H1 (cell line): ENCODE results near the gene MAN2C1. TPM values are rescaled to one million over a fixed set of nuclear protein-coding genes. Genes with fewer than 3 reads are reported as not detected.

Experiments
- CTCF ChIA-PET: fragments of 300-600 bp; sonication (Branson Sonifier 250); formaldehyde crosslinking; loops from one replicate; lab custom pipeline; 2021; ENCODE audit not compliant: partially characterized antibody; lab: Charles Lee
- POLR2A ChIA-PET: fragments of 300-600 bp; sonication (Branson Sonifier 250); formaldehyde crosslinking; loops from one replicate; lab custom pipeline; 2021; ENCODE audit warnings: inconsistent platforms; ENCODE audit not compliant: partially characterized antibody; lab: Charles Lee
- DNase-seq, 2 experiments: peaks; one replicate each; pipeline versions ENCODE4 v3.0.0 to v3.0.0-alpha.2; 2010 to 2022; ENCODE audit warnings: low spot score in 2 of 2, low read depth in 1 of 2, mixed read lengths in 1 of 2
- FAIRE-seq: peaks from 2 replicates; lab custom pipeline; 2011; peaks lifted over from hg19 to GRCh38; lab: Jason Lieb, UNC
- H2AFZ ChIP-seq: 2 replicates; pipeline ENCODE4 v1.8.1; 2012; ENCODE audit warnings: low read length, inconsistent platforms
- H2AK5ac ChIP-seq: 2 replicates; pipeline ENCODE4 v1.6.1; 2013; ENCODE audit warnings: low read depth, low read length
- H2BK120ac ChIP-seq: replicated peaks from 2 replicates; pipeline ENCODE3; 2013; ENCODE audit warnings: low read depth, low read length, inconsistent platforms
- H2BK12ac ChIP-seq: 2 replicates; pipeline ENCODE4 v1.6.1; 2013; ENCODE audit warnings: low read depth, low read length
- H2BK15ac ChIP-seq: 2 replicates; pipeline ENCODE4 v1.6.1; 2013; ENCODE audit warnings: low read length
- H2BK20ac ChIP-seq: 2 replicates; pipeline ENCODE4 v1.6.1; 2013; ENCODE audit warnings: low read length
- H2BK5ac ChIP-seq: 2 replicates; pipeline ENCODE4 v1.6.1; 2013; ENCODE audit warnings: low read depth, low read length
- H3K14ac ChIP-seq: 2 replicates; pipeline ENCODE4 v1.6.1; 2013; ENCODE audit warnings: inconsistent platforms; ENCODE audit not compliant: insufficient read length
- H3K18ac ChIP-seq: 2 replicates; pipeline ENCODE4 v1.6.1; 2013; ENCODE audit warnings: low read length; ENCODE audit errors: extremely low read depth
- H3K23ac ChIP-seq: 2 replicates; pipeline ENCODE4 v1.6.1; 2013; ENCODE audit warnings: inconsistent platforms; ENCODE audit not compliant: insufficient read length
- H3K23me2 ChIP-seq: 2 replicates; pipeline ENCODE4 v1.6.1; 2013; ENCODE audit warnings: low read depth, low read length
- H3K27ac ChIP-seq: 2 replicates; pipeline ENCODE4 v1.6.1; 2011; ENCODE audit warnings: low read depth, low read length, inconsistent platforms
- H3K27me3 ChIP-seq, 4 experiments: replicated peaks in 1 of 4; 1 replicate in 1 of 4; 2 replicates in 3 of 4; pipeline versions ENCODE4 v1.6.1 to v1.8.1; 2011 to 2013; ENCODE audit warnings: low read length in 3 of 4, mild to moderate bottlenecking in 3 of 4, inconsistent platforms in 2 of 4, mixed read lengths in 2 of 4, moderate library complexity in 1 of 4; ENCODE audit not compliant: control insufficient read depth in 3 of 4, insufficient read depth in 3 of 4; ENCODE audit errors: extremely low read depth in 1 of 4
- H3K36me3 ChIP-seq, 4 experiments: 2 replicates each; pipeline versions ENCODE4 v1.6.1 to v1.8.1; 2011 to 2013; ENCODE audit warnings: mild to moderate bottlenecking in 4 of 4, low read length in 3 of 4, moderate library complexity in 2 of 4, control low read depth in 1 of 4, inconsistent platforms in 1 of 4; ENCODE audit not compliant: insufficient read depth in 4 of 4, control insufficient read depth in 2 of 4
- H3K4ac ChIP-seq: replicated peaks from 2 replicates; pipeline ENCODE3; 2013; ENCODE audit warnings: low read length, low read depth, mixed read lengths, inconsistent platforms; ENCODE audit not compliant: insufficient read length
- H3K4me1 ChIP-seq, 4 experiments: replicated peaks in 1 of 4; 1 replicate in 1 of 4; 2 replicates in 3 of 4; pipeline versions ENCODE4 v1.6.1 to v1.8.1; 2011 to 2013; ENCODE audit warnings: low read length in 3 of 4, inconsistent platforms in 2 of 4, mixed read lengths in 1 of 4; ENCODE audit not compliant: insufficient read depth in 4 of 4, control insufficient read depth in 3 of 4
- H3K4me2 ChIP-seq, 2 experiments: 2 replicates each; pipeline versions ENCODE4 v1.6.1 to v1.8.1; 2011 to 2013; ENCODE audit warnings: low read depth in 2 of 2, low read length in 2 of 2, control low read depth in 1 of 2, inconsistent platforms in 1 of 2, mild to moderate bottlenecking in 1 of 2; ENCODE audit not compliant: insufficient read depth in 1 of 2
- H3K4me3 ChIP-seq, 4 experiments: fragments of 200-600, 300-600 bp in 1 of 4; sonication (generic), shearing (Covaris generic), sonication (Bioruptor Twin) in 1 of 4; 2 replicates each; pipeline versions ENCODE4 v1.5.1 to v1.8.1; 2011 to 2016; ENCODE audit warnings: low read length in 4 of 4, low read depth in 3 of 4, control low read depth in 2 of 4, inconsistent platforms in 2 of 4, mild to moderate bottlenecking in 2 of 4, mixed read lengths in 1 of 4, moderate library complexity in 1 of 4; ENCODE audit not compliant: insufficient read depth in 2 of 4; ENCODE audit errors: extremely low read depth in 1 of 4
- H3K56ac ChIP-seq: replicated peaks from 2 replicates; pipeline ENCODE3; 2013; ENCODE audit warnings: low read depth, mild to moderate bottlenecking, mixed read lengths, low read length, inconsistent platforms; ENCODE audit not compliant: insufficient read length
- H3K79me1 ChIP-seq: 2 replicates; pipeline ENCODE4 v1.6.1; 2013; ENCODE audit warnings: low read depth, low read length, control low read depth
- H3K79me2 ChIP-seq, 2 experiments: 2 replicates each; pipeline versions ENCODE4 v1.6.1 to v1.8.1; 2012 to 2013; ENCODE audit warnings: low read length in 2 of 2, mild to moderate bottlenecking in 2 of 2, inconsistent platforms in 1 of 2; ENCODE audit not compliant: insufficient read depth in 2 of 2, control insufficient read depth in 1 of 2
- H3K9ac ChIP-seq, 4 experiments: replicated peaks in 1 of 4; 1 replicate in 1 of 4; 2 replicates in 3 of 4; pipeline versions ENCODE4 v1.6.1 to v1.8.1; 2011 to 2013; ENCODE audit warnings: low read depth in 3 of 4, low read length in 3 of 4, control low read depth in 2 of 4, mild to moderate bottlenecking in 2 of 4, moderate library complexity in 2 of 4, inconsistent platforms in 1 of 4; ENCODE audit errors: extremely low read depth in 1 of 4
- H3K9me3 ChIP-seq, 2 experiments: 2 replicates each; pipeline versions ENCODE4 v1.6.1 to v1.8.1; 2012 to 2013; ENCODE audit warnings: mild to moderate bottlenecking in 2 of 2, moderate library complexity in 2 of 2, control low read depth in 1 of 2, inconsistent platforms in 1 of 2, low read depth in 1 of 2, low read length in 1 of 2, mixed read lengths in 1 of 2; ENCODE audit not compliant: insufficient read depth in 2 of 2
- H4K20me1 ChIP-seq, 2 experiments: replicated peaks in 1 of 2; 2 replicates each; pipeline versions ENCODE3 to v1.8.1; 2011 to 2013; ENCODE audit warnings: inconsistent platforms in 2 of 2, low read length in 2 of 2, mild to moderate bottlenecking in 1 of 2; ENCODE audit not compliant: insufficient read depth in 2 of 2, control insufficient read depth in 1 of 2
- H4K5ac ChIP-seq: 2 replicates; pipeline ENCODE4 v1.6.1; 2013; ENCODE audit warnings: low read length, low read depth, mixed read lengths, inconsistent platforms; ENCODE audit not compliant: insufficient read length
- H4K8ac ChIP-seq: 2 replicates; pipeline ENCODE4 v1.8.0; 2013; ENCODE audit warnings: mild to moderate bottlenecking, moderate library complexity, low read length, inconsistent platforms; ENCODE audit not compliant: insufficient read depth; ENCODE audit errors: extremely low read depth
- H4K91ac ChIP-seq: replicated peaks from 2 replicates; pipeline ENCODE3; 2013; ENCODE audit warnings: low read length, mixed read lengths, inconsistent platforms; ENCODE audit not compliant: insufficient read length
- ASH2L ChIP-seq: fragments of 200-600, 300-600 bp; sonication (generic); IDR thresholded peaks from one replicate; pipeline ENCODE4 v1.7.1; 2017; ENCODE audit warnings: low read length
- NRF1 ChIP-seq: IDR thresholded peaks from 2 replicates; pipeline ENCODE4 v1.6.1; 2011; ENCODE audit warnings: mild to moderate bottlenecking, low read depth, low read length, improper control_type of control experiment
- SAP30 ChIP-seq: fragments of 300-600 bp; sonication (generic); IDR thresholded peaks from 2 replicates; pipeline ENCODE4 v1.7.1; 2012; ENCODE audit warnings: low read length, moderate library complexity, mild to moderate bottlenecking, inconsistent platforms; ENCODE audit not compliant: insufficient read depth, insufficient replicate concordance
- SIN3A ChIP-seq, 2 experiments: IDR thresholded peaks in 1 of 2; conservative IDR thresholded peaks in 1 of 2; 2 replicates each; pipeline ENCODE4 v1.6.1; 2011 to 2012; ENCODE audit warnings: low read length in 2 of 2, improper control_type of control experiment in 1 of 2, low read depth in 1 of 2, mild to moderate bottlenecking in 1 of 2
- SP4 ChIP-seq: IDR thresholded peaks from 2 replicates; pipeline ENCODE4 v1.6.1; 2012; ENCODE audit warnings: low read length, inconsistent platforms
- WGBS, 2 experiments: shearing (Covaris generic) in 1 of 2; methylation state at CpG; one replicate each; pipeline versions ENCODE4 v1.1.6 to v1.1.7; 2013 to 2015; ENCODE audit warnings: low lambda C conversion rate in 2 of 2, mixed read lengths in 2 of 2, inconsistent platforms in 1 of 2, low coverage in 1 of 2, missing lambda C conversion rate in 1 of 2; ENCODE audit not compliant: insufficient replicate concordance in 2 of 2, insufficient coverage in 1 of 2, insufficient read length in 1 of 2; ENCODE audit errors: extremely low coverage in 1 of 2, missing lambda C conversion rate in 1 of 2; 5-methylcytosine and 5-hydroxymethylcytosine counted together
- polyA plus RNA-seq, 7 experiments: library from polyadenylated mRNA; depleted of rRNA in 3 of 7; stranded (reverse) in 5 of 7; unstranded in 2 of 7; fragments of >200 nt in 5 of 7; fragments of 200-250 nt in 2 of 7; gene quantifications; 1 replicate in 5 of 7; 2 replicates in 1 of 7; 4 replicates in 1 of 7; pipeline versions ENCODE4 v1.2.1 to v1.2.3, GENCODE V29; 2011 to 2013; ENCODE audit warnings: missing spikeins in 2 of 7, mixed read lengths in 2 of 7
- total RNA-seq: library from RNA; stranded (reverse); fragmentation: NEBNext Ultra II Directional; extraction: Animal tissue kit (Norgen Biotek cat#: 25700); gene quantifications from 2 replicates; pipeline ENCODE4 v1.2.1, GENCODE V29; 2021

The MAN2C1 gene
- total and polyA plus RNA-seq, 2 of the 8 experiments (the other 6 are each of a cell fraction or from before 2014, with no cell fraction given), result 56.3 to 88.9 TPM

GRCh38 chr15:75368689-75369239 lies 357 bp upstream of the MAN2C1 start:
- POLR2A ChIA-PET, result interaction anchor here (0.6 to 5.2 kb wide), 24 partner anchors 8 to 257 kb away, joined by 3 to 40 read pairs (median 4); partner anchors contain the start of genes COMMD4, NEIL1, PTPN9 and SNUPN
- no peak for FAIRE-seq
- 15% methylated on average over 23 of the region's 23 CpGs; no CpG with 5 or more reads in 1 of the 2 experiments for WGBS, 2 experiments

More at GRCh38 chr15:75368689-75369239, 357 bp upstream of the MAN2C1 start:
- H2AK5ac ChIP-seq, result no peak overlapping the region
- H3K79me1 ChIP-seq, result no peaks in the 10 kb centered on the region; the same call in 1 of the 2 replicates
- H3K14ac ChIP-seq, result no peak overlapping the region
- no peak overlapping the region for H2BK120ac ChIP-seq
- H2BK5ac ChIP-seq, result peak overlapping the region; percentile 62
- no peak overlapping the region for H2BK12ac ChIP-seq
- CTCF ChIA-PET, result interaction anchor here (0.6 to 2.4 kb wide), 13 partner anchors 11 to 679 kb away, joined by 3 to 9 read pairs (median 4); partner anchors contain the start of gene SIN3A
- H2AFZ ChIP-seq, result no peak overlapping the region
- H4K5ac ChIP-seq, result no peak overlapping the region
- peaks cover 0 to 4% of the 10 kb centered on the region in 2 experiments for H4K20me1 ChIP-seq
- H4K91ac ChIP-seq, result no peak overlapping the region
- no peak for TF ChIP-seq NRF1
- TF ChIP-seq SIN3A (conservative IDR thresholded peaks at IDR 0.05 in 1 of 2, IDR thresholded peaks at IDR 0.05 in 1 of 2; ENCODE audit: low read depth in 1 of 2, low read length in 2 of 2), result peak in 1 of 2 experiments; percentile 48; a peak in 3 of 4 replicates
- TF ChIP-seq SAP30, result peak; percentile 37
- 0 out of 2 replicates have a peak, but pooled peaks have one; percentile 13 for TF ChIP-seq SP4
- TF ChIP-seq ASH2L, result peak; percentile 14
- TF ChIP-seq, all 59 proteins: peak for 4
- Histone ChIP-seq H3K4ac (no peak overlapping the region), H3K18ac (no peak overlapping the region; the same call in 1 of the 2 replicates), H3K27ac (peak overlapping the region; percentile 74; the same call in 1 of the 2 replicates), H2BK20ac (no peak overlapping the region; the same call in 1 of the 2 replicates), H3K4me3 (peak overlapping the region; percentile 59 to 85 (median 72)), H3K9me3 (no peaks in the 10 kb centered on the region), H4K8ac (0 out of 2 replicates have a peak overlapping the region, but pooled peaks have one; percentile 94), H3K36me3 (peaks cover 0 to 26% (median 18%) of the 10 kb centered on the region in 4 experiments; a peak in 7 of 8 replicates), H2BK15ac (peak overlapping the region; percentile 49; the same call in 1 of the 2 replicates), H3K27me3 (no peaks in the 10 kb centered on the region), H3K79me2 (no peaks in the 10 kb centered on the region; a peak in 1 of 4 replicates), H3K23me2 (peaks cover 4% of the 10 kb centered on the region), H3K4me2 (peak overlapping the region; percentile 83 to 85), H3K23ac (no peak overlapping the region), H3K9ac (peak overlapping the region in 3 of 4 experiments; percentile 56 to 85 (median 81); a peak in 5 of 7 replicates), H3K56ac (no peak overlapping the region), H3K4me1 (peaks cover 0 to 4% (median 1%) of the 10 kb centered on the region in 4 experiments; a peak in 4 of 7 replicates)
- no peak for DNase-seq
